ENCODE data around the gene TMEM61.

Gene TMEM61

GRCh38 chr1:54953846-54954245 lies 26.6 kb upstream of the TMEM61 start:
- Histone ChIP-seq H2AFZ (ENCODE audit: low read depth, low read length) (no peak overlapping the region), H3K4me3 (ENCODE audit: low read length) (no peak overlapping the region), H3K9me3 (ENCODE audit: insufficient read depth, low read length) (no peaks in the 10 kb centered on the region), H3K36me3 (replicated peaks; ENCODE audit: low read depth, low read length) (no peaks in the 10 kb centered on the region), H4K20me1 (ENCODE audit: insufficient read depth, low read length) (no peaks in the 10 kb centered on the region), H3K27ac (ENCODE audit: low read length) (no peak overlapping the region), H3K4me1 (ENCODE audit: low read length) (peaks cover 10% of the 10 kb centered on the region), H3K27me3 (ENCODE audit: low read depth, low read length) (no peaks in the 10 kb centered on the region), H3K4me2 (ENCODE audit: low read length) (no peak overlapping the region), H3K79me2 (ENCODE audit: low read length) (no peaks in the 10 kb centered on the region), H3K9ac (ENCODE audit: low read length) (no peak overlapping the region)
- TF ChIP-seq CTCF (IDR thresholded peaks at IDR 0.05; ENCODE audit: low read depth, low read length) (no peak), EZH2phosphoT487 (IDR thresholded peaks at IDR 0.05; ENCODE audit: low read depth) (no peak)

GRCh38 chr1:54955359-54955758 lies 25.1 kb upstream of the TMEM61 start:
- peaks cover 1% of the 10 kb centered on the region for H3K4me1 ChIP-seq (ENCODE audit: low read length)
- no peaks in the 10 kb centered on the region for H3K36me3 ChIP-seq (replicated peaks; ENCODE audit: low read depth, low read length)
- TF ChIP-seq EZH2phosphoT487 (IDR thresholded peaks at IDR 0.05; ENCODE audit: low read depth) (no peak), CTCF (IDR thresholded peaks at IDR 0.05; ENCODE audit: low read depth, low read length) (no peak)
- no peaks in the 10 kb centered on the region for H3K9me3 ChIP-seq (ENCODE audit: insufficient read depth, low read length)
- no peak overlapping the region for H3K27ac ChIP-seq (ENCODE audit: low read length)
- no peak overlapping the region for H3K4me2 ChIP-seq (ENCODE audit: low read length)
- H3K27me3 ChIP-seq (ENCODE audit: low read depth, low read length) = no peaks in the 10 kb centered on the region
- no peak overlapping the region for H3K9ac ChIP-seq (ENCODE audit: low read length)
- no peaks in the 10 kb centered on the region for H4K20me1 ChIP-seq (ENCODE audit: insufficient read depth, low read length)
- H2AFZ ChIP-seq (ENCODE audit: low read depth, low read length) = no peak overlapping the region
- H3K4me3 ChIP-seq (ENCODE audit: low read length) = no peak overlapping the region
- H3K79me2 ChIP-seq (ENCODE audit: low read length) = no peaks in the 10 kb centered on the region

- TF ChIP-seq CTCF (IDR thresholded peaks at IDR 0.05; ENCODE audit: low read depth, low read length) (no peak), EZH2phosphoT487 (IDR thresholded peaks at IDR 0.05; ENCODE audit: low read depth) (no peak)
These were observed 23.7 kb upstream of the TMEM61 start for GRCh38 chr1:54956726-54957125.

GRCh38 chr1:54959241-54959640 lies 21.2 kb upstream of the TMEM61 start:
- no peak overlapping the region for H3K9ac ChIP-seq (ENCODE audit: low read length)
- no peak overlapping the region for H3K4me2 ChIP-seq (ENCODE audit: low read length)
- no peak overlapping the region for H2AFZ ChIP-seq (ENCODE audit: low read depth, low read length)
- H3K4me3 ChIP-seq (ENCODE audit: low read length) = no peak overlapping the region
- TF ChIP-seq EZH2phosphoT487 (IDR thresholded peaks at IDR 0.05; ENCODE audit: low read depth) (no peak), CTCF (IDR thresholded peaks at IDR 0.05; ENCODE audit: low read depth, low read length) (no peak)
- H3K27me3 ChIP-seq (ENCODE audit: low read depth, low read length) = no peaks in the 10 kb centered on the region
- H3K79me2 ChIP-seq (ENCODE audit: low read length) = no peaks in the 10 kb centered on the region
- H3K27ac ChIP-seq (ENCODE audit: low read length) = no peak overlapping the region
- no peaks in the 10 kb centered on the region for H3K36me3 ChIP-seq (replicated peaks; ENCODE audit: low read depth, low read length)
- no peaks in the 10 kb centered on the region for H4K20me1 ChIP-seq (ENCODE audit: insufficient read depth, low read length)
- H3K9me3 ChIP-seq (ENCODE audit: insufficient read depth, low read length) = no peaks in the 10 kb centered on the region
- H3K4me1 ChIP-seq (ENCODE audit: low read length) = no peaks in the 10 kb centered on the region

More at GRCh38 chr1:54956726-54957125, 23.7 kb upstream of the TMEM61 start:
- no peak overlapping the region for H3K9ac ChIP-seq (ENCODE audit: low read length)
- no peaks in the 10 kb centered on the region for H3K9me3 ChIP-seq (ENCODE audit: insufficient read depth, low read length)
- no peaks in the 10 kb centered on the region for H3K79me2 ChIP-seq (ENCODE audit: low read length)
- no peaks in the 10 kb centered on the region for H4K20me1 ChIP-seq (ENCODE audit: insufficient read depth, low read length)
- H3K4me2 ChIP-seq (ENCODE audit: low read length) = no peak overlapping the region
- no peak overlapping the region for H2AFZ ChIP-seq (ENCODE audit: low read depth, low read length)
- no peak overlapping the region for H3K27ac ChIP-seq (ENCODE audit: low read length)
- H3K36me3 ChIP-seq (replicated peaks; ENCODE audit: low read depth, low read length) = no peaks in the 10 kb centered on the region
- H3K4me3 ChIP-seq (ENCODE audit: low read length) = no peak overlapping the region
- no peaks in the 10 kb centered on the region for H3K4me1 ChIP-seq (ENCODE audit: low read length)
- H3K27me3 ChIP-seq (ENCODE audit: low read depth, low read length) = no peaks in the 10 kb centered on the region

Measured in OCI-LY3 (cell line).